HG03442 (cell line): ENCODE data around the gene PRDX6.
A peak's percentile ranks its signal among the peaks of the same experiment; 100 is the strongest.
"Not testable (repeated sequence)": the region's sequence is repeated elsewhere in the genome, so short reads cannot be mapped to it uniquely, and the experiment has no call there.

Experiments used
- ATAC-seq: cut with Tn5 transposase; IDR thresholded peaks from one replicate; pipeline ENCODE4 v1.9.1; 2021; ENCODE audit warnings: mild to moderate bottlenecking, moderate library complexity; ENCODE audit not compliant: unreplicated experiment

The PRDX6 gene

DNA sequence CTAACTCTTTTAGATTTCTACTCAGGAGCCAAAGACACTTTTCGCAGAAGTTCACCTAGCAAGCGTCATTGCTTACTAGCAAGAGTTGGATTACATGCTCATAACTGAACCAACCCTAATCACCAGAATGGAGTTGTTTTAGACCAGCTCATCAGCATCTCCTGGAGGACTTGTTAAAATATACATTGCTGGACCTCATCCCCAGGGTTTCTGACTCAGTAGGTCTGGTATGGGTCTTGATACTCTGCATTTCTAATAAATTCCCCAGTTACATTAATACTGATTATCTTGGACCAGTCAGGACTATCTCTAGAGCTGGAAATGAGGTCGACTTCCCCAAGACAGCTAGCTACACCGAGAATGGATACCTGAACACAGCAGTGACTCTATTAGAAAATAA, 9.7 kb upstream of the PRDX6 start:
- no peak for ATAC-seq

GRCh38 chr1:173469656-173470055, 7.5 kb upstream of the PRDX6 start:
- ATAC-seq, result no peak

- ATAC-seq, result no peak
Observed at GRCh38 chr1:173470608-173471007, 6.5 kb upstream of the PRDX6 start.

DNA sequence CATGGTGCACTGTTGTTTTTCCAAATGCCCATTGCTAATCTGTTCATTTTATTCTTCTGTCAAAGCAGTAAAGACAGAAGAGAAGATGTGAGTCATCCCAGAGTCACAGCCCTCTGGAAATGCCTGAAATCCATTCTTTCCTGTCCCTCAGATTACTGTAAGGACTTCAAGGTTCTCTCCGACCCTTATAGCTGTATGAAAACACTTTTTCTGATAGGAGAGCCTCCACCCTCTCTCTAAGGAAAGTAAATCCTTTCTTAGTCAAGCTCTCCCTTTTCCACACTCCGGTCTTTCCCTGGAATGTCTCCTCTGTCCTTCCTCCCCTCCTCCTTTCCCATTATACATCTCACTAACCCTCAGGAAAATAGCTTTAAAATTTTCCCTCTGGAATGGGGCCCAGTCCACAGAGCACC, 3.5 kb upstream of the PRDX6 start:
- ATAC-seq, result no peak

DNA sequence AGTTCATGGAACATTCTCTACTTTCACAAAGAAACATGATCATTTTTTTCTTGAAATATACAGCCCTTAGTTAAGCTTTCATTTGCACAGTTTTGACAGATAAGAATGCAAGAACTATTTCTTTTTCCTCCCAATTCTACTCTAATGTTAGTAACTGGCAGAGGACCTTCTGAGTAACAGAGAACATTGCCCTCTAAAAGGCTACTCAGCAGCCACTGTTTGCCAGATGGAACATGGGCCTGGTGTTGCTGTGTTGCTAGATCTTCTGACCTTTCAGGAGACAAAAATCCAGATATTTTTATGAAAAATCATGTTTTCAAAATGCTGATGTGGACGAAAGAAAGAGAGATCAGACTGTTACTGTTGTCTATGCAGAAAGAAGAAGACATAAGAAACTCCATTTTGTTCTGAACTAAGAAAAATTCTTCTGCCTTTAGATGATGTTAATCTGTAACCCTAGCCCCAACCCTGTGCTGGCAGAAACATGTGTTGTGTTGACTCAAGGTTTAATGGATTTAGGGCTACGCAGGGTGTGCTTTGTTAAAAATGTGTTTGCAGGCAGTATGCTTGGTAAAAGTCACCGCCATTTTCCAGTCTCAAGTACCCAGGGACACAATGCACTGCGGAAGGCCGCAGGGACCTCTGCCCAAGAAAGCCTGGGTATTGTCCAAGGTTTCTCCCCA, 2.9 kb upstream of the PRDX6 start:
- no peak for ATAC-seq

DNA sequence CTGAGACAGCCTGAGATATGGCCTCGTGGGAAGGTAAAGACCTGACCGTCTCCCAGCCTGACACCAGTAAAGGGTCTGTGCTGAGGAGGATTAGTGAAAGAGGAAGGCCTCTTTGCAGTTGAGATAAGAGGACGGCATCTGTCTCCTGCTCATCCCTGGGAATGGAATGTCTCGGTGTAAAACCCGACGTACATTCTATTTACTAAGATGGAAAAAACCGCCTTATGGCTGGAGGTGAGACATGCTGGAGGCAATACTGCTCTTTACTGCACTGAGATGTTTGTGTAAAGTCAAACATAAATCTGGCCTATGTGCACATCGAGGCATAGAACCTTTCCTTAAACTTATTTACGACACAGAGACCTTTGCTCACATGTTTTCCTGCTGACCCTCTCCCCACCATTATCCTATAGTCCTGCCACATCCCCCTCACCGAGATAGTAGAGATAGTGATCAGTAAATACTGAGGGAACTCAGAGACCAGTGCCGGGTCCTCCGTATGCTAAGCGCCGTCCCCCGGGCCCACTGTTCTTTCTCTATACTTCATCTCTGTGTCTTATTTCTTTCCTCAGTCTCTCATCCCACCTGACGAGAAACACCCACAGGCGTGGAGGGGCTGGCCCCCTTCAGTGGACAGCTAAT, 2.2 kb upstream of the PRDX6 start:
- ATAC-seq, result not testable (repeated sequence)

DNA sequence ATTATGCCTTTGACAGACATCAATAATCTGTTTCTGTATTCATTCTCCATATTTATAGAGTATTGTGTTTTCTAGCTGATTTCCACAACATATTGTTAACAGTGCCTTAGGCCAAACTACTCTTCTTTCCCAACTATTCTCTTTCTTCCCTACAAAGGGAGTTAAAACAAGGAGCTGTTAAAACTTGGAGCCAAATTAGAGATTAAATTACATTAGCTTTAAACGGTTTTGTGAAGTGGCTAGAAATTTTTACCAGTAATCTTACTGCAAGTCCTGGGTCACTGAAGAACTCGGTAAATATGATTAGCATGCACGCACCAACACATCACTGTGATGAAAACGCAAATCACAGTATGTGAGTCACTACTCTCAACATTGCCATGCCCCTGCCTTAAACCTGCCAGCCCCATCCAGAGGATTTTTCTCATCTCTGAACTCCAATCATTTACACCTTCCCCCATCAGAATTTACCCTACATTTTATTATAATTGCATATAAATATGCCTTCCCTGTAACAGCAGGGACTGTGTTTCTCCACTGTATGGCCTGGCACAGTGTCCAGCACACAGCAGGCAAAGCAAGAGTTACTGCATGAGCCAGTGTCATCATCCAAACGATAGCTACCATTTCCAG, 1.5 kb upstream of the PRDX6 start:
- ATAC-seq, result no peak

DNA sequence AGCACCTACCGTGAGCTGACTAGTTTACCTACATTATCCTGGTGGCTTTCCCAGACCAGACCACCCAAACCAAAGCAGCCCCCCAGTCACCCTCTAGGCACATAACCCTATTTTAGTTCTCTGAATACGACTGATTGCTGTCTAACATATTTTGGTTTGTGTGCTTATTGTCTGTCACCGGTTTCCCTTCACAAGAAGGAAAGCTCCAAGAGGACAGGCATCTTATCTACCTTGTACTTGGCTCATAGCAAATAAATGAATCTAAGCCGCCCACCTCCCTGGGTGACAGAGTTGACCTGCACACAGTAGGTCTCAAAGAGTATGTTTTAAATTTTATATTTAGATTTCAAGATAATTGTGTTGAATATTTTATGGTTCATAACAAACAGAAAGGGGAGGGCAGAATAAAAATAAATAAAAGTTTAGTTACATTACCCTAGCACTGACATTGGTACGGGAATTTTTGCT, 904 bp upstream of the PRDX6 start:
- no peak for ATAC-seq

GRCh38 chr1:173476665-173477285, 360 bp upstream of the PRDX6 start:
- peak; percentile 93 for ATAC-seq

- ATAC-seq, result no peak
Observed at GRCh38 chr1:173478094-173478674, 1.0 kb downstream of the PRDX6 start.

DNA sequence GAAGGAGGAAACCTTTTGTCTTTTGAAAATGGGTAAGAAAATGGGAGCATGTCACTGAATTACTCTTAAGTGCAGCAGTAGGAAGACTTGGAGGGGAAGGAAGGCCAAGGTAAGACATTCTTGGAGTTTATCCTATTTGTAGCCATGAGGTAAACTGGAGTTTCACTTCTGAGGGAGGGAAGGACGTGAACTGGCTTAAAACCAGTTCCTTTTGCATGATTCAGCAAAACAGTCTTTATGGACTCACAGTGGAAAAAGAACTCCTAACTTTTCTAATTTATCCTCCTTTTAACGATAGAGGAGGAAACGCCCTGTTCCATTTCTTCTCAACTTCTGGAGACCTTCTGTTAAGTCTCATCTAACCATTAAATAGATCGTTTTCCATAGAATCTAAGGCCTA, 2.5 kb downstream of the PRDX6 start:
- ATAC-seq, result no peak

GRCh38 chr1:173481195-173481772, 4.1 kb downstream of the PRDX6 start:
- no peak for ATAC-seq

GRCh38 chr1:173482683-173483082, 5.5 kb downstream of the PRDX6 start:
- no peak for ATAC-seq

DNA sequence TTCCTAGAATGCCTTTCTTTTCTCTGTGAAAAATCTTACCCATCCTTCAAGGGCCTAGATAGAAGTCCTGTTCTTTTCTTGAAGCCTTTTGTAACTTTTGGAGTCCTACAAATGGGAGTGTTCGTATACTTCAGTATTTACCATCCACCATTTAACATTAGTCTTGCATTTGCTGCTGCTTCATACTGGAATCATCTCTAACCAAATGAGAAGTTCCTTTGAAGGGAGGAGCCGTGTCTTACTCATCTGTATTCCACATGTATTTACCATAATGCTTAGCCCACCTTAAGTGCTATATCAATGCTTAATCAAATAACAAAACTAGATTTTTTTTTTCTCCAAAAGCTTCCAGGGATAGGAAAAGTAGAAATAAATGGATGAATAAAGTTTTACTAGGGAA, 7.1 kb downstream of the PRDX6 start:
- ATAC-seq, result no peak

GRCh38 chr1:173485401-173485800, 8.3 kb downstream of the PRDX6 start:
- no peak for ATAC-seq

DNA sequence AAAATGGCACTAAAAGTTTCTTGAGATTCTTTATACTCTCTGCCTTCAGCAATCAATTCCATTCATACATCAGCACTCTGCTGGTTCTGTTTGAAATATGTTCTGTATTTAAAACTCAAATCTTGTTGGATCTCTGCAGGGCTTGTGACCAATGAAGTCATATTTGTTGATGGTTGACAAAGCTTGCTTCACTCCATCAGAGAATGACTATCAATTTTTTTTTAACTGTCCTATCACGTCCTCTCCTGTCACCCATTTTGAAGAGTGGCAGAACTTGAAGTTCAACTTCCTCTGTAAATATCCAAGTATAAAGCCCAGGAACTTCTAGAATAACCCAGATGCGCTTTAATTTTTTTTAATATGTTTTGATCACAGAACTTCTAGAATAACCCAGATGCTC, 10.9 kb downstream of the PRDX6 start:
- no peak for ATAC-seq

- no peak for ATAC-seq
Observed at GRCh38 chr1:173489149-173489600, 12.0 kb downstream of the PRDX6 start.

DNA sequence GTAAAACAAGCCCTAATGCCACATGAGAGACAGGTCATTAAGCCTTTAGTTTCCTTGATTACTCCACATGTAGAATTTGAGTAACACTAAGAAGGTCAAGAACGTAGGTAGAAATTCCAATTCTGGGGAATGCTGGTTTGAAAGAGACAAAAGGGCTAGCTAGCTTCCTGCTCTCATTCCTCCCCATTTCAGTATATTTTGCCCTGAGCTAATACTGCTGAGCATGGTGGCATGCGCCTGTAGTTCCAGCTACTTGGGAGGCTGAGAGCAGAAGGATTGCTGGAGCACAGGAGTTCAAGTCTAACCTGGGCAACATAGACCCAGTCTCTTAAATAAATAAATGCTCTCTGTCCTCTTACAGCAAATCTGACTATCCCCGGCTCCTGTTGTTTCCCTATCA, 12.8 kb downstream of the PRDX6 start:
- ATAC-seq, result no peak

DNA sequence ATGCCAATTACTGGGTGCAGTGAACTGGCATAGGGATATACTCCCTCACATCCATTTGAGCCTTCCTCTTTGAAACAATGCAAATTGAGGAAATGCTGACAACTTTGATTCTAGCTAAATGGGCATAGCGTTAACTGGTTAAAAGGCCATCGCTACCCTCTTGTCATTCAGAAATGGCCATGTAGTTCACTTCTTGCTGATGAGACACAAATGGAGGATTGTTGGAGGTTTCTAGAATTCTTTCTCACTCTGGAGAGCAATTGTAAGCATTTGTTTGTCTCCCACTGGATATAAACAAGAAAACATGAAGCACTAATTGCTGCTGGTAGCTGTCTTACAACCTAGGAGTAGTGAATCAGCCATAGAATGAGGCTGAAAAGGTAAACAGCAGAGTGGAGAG, 14.4 kb downstream of the PRDX6 start:
- ATAC-seq, result no peak

DNA sequence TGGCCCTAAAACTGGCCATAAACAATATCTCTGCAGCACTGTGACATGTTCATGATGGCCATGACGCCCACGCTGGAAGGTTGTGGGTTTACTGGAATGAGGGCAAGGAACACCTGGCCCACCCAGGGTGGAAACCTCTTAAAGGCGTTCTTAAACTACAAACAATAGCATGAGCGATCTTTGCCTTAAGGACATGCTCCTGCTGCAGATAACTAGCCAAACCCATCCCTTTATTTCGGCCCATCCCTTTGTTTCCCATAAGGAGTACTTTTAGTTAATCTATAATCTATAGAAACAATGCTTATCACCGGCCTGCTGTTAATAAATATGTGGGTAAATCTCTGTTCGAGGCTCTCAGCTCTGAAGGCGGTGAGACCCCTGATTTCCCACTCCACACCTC, 16.0 kb downstream of the PRDX6 start:
- ATAC-seq, result not testable (repeated sequence)
